Spinal cord (tissue), 10 donors: ENCODE data around the gene NFIX. TPM values are rescaled to one million over a fixed set of nuclear protein-coding genes. Genes with fewer than 3 reads are reported as not detected.

Source experiments
- DNase-seq, 6 donors: peaks; one replicate each; pipeline versions ENCODE4 v3.0.0 to v3.0.0-alpha.2; 2013 to 2015; ENCODE audit warnings: low spot score in 6 of 6, low read depth in 4 of 6
- H3K27ac ChIP-seq: one replicate; pipeline ENCODE4 v1.5.1; 2013; ENCODE audit warnings: low read depth, low read length, control low read depth
- H3K27me3 ChIP-seq: one replicate; pipeline ENCODE4 v1.6.1; 2013; ENCODE audit warnings: low read length; ENCODE audit not compliant: control insufficient read depth, insufficient read depth
- H3K36me3 ChIP-seq: one replicate; pipeline ENCODE4 v1.6.1; 2013; ENCODE audit warnings: low read length; ENCODE audit not compliant: control insufficient read depth, insufficient read depth
- H3K4me1 ChIP-seq: one replicate; pipeline ENCODE4 v1.6.1; 2013; ENCODE audit warnings: low read length; ENCODE audit not compliant: control insufficient read depth, insufficient read depth
- H3K4me3 ChIP-seq: one replicate; pipeline ENCODE4 v1.5.1; 2013; ENCODE audit warnings: low read depth, low read length, control low read depth
- H3K9me3 ChIP-seq: one replicate; pipeline ENCODE4 v1.6.1; 2013; ENCODE audit warnings: low read length; ENCODE audit not compliant: control insufficient read depth, insufficient read depth
- WGBS: methylation state at CpG from one replicate; pipeline ENCODE4 v1.1.5; 2013; ENCODE audit warnings: missing lambda C conversion rate; ENCODE audit not compliant: insufficient coverage; 5-methylcytosine and 5-hydroxymethylcytosine counted together
- polyA plus RNA-seq, 2 donors: library from polyadenylated mRNA; unstranded; fragments of 120-200 nt; gene quantifications; one replicate each; pipeline ENCODE4 v1.2.1, GENCODE V29; 2013; ENCODE audit not compliant: insufficient read length in 2 of 2
- total RNA-seq, 2 donors: library from RNA; depleted of rRNA in 1 of 2; stranded (reverse); fragments of 120-200 nt in 1 of 2; fragments of >200 nt in 1 of 2; gene quantifications; one replicate each; pipeline versions ENCODE4 v1.2.3 to v1.2.4, GENCODE V29; 2013 to 2014
- donor health status: healthy.

Gene NFIX
- total and polyA plus RNA-seq, 4 donors, result 53.3 to 198 (median 118) TPM

DNA sequence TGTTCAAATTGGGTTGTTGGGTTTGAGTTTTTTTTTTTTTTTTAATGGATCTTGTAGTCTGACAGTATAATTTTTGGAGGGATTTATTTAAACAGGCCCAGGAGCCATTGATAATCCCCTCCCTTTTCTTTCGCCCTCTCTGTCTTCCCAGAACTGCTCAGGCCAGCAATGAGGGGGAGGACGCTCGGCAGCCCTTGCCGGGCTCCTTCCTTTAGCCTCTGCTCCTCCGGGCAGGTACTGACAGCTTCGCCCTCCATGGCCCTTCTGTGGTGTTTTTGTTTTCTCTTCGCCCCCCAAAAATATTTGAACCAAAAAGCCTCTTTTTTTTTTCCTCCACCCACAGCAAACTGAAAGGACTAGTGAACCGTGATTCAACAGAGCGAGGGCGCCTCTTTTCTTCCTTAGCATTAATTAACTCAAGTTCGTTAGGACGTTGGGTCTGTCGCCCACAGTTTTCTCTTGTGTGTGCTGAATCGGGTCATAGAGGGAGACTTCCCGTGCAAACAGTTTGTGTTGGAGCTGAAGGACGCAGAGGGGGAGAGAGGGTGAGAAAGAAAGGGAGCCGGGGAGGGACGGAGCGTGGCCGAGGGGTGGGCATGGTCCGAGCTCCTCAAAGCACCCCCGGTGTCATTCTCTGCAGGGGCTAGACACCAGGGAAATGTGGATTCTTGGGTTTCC, 21.5 kb downstream of the NFIX start:
- peaks cover 85% of the 10 kb centered on the region for H3K27me3 ChIP-seq
- no peak overlapping the region for H3K4me3 ChIP-seq
- peaks cover 85% of the 10 kb centered on the region for H3K4me1 ChIP-seq
- no peaks in the 10 kb centered on the region for H3K9me3 ChIP-seq
- peak overlapping the region; percentile 96 for H3K27ac ChIP-seq
- peaks cover 7% of the 10 kb centered on the region for H3K36me3 ChIP-seq
- peak in 2 of 6 donors; percentile 75 to 88 for DNase-seq
- WGBS, result 16% methylated on average over 16 of the region's 22 CpGs

DNA sequence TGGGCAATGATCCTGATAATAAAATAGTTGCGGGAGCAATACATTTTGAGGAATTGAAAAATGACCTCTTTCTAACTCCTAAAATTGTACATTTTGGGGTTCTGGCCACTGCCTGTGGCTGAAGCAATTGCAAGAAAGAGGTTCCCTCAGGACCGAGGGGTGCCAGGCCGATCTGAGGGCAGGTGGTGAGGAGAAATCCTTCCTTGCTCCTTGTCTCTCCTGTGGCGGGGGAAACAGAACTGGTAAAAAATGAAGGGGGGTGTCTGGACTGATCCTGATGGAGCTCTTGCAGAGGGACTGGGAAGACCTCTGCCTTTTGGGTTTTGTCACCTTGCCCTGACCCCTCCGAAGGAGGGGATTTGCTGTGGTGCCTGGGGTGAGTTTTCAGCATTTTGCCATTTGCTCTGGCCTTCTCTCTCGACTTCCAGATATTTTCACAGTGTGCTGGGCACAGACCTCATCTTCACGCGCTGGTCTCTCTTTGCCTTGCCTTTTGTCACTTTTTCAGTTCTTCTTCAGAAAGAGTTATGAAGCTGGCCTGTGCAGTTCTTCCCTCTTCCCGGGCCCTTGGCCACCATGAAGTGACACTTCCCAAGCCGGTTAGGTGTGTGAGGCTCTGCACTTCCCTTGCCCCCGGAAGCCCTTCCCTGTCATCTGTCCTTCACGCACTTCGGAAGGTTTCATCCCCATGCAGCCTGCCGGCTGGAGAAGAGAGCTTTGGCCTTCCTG, 22.2 kb downstream of the NFIX start:
- 23% methylated on average over 13 of the region's 14 CpGs for WGBS
- peaks cover 84% of the 10 kb centered on the region for H3K27me3 ChIP-seq
- H3K4me1 ChIP-seq, result peaks cover 85% of the 10 kb centered on the region
- peak overlapping the region; percentile 96 for H3K27ac ChIP-seq
- no peak for DNase-seq
- no peaks in the 10 kb centered on the region for H3K36me3 ChIP-seq
- H3K9me3 ChIP-seq, result no peaks in the 10 kb centered on the region
- peak overlapping the region; percentile 9 for H3K4me3 ChIP-seq

DNA sequence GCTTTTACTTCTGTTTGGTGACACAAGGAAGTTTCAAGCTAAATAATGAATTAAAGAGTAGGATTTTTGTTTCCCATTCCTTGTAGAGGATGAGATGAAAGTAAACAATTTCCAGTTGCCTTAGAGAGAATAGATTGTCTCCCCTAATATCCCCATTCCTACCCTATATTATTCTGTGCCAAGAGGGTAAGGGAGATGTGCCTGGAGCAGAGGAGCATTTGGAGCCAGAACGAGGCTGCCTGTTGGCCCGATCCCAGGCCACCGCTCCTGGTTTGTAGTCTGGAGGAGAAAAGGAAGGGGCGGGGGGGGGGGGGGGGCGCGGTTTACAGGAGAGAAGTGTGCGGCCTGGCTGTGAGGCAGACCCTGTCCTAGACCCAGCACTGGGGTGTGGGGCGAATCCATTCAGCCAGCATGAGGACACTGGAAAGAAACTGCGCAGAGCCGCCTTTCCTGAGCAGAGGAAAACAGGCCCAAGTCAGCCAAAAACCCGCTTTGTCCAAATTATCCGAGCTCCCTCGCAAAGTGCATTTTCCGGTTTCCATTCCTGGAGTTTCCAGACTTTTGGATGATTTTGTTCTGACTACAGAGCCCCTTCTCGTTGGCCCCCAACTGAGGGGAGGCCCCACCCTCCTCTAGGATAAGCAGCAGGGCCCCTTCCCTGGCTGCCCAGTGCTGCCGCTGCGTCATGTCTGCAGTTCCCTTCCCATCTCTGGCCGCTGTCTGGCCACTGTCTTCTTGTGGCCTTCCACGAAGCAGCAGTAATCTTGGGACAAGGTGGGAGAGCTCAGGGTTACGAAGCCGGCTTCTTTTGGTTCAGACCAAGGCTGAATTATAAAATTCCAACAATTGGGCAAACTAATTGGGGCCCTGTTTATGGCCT, 23.0 kb downstream of the NFIX start:
- peak in 2 of 6 donors; percentile 84 to 94 for DNase-seq
- Histone ChIP-seq H3K27ac (peak overlapping the region; percentile 96), H3K9me3 (no peaks in the 10 kb centered on the region), H3K4me1 (peaks cover 85% of the 10 kb centered on the region), H3K4me3 (peak overlapping the region; percentile 21), H3K27me3 (peaks cover 82% of the 10 kb centered on the region), H3K36me3 (no peaks in the 10 kb centered on the region)
- WGBS, result 22% methylated on average over 16 of the region's 21 CpGs

DNA sequence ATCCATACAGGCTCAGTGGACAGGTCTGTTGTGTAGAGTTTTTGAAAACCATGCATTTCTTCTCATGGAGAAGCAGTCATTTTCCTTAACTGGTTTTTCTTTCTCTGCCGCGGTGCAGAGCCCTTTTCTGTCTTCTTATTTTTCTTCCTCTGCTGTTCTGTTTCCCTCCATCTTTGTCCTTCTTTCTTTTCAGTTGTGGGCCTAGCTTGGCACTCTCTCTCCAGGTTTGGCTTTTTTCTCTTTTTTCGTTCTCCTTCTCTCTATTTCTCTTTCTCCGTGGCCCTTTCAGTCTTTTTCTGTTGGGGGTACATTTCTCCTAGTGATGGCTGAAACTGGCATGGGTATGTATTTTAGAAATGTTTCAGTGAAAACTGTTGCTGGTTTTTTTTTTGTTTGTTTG, 24.1 kb downstream of the NFIX start:
- peaks cover 80% of the 10 kb centered on the region for H3K27me3 ChIP-seq
- no peak overlapping the region for H3K4me3 ChIP-seq
- H3K36me3 ChIP-seq, result no peaks in the 10 kb centered on the region
- H3K27ac ChIP-seq, result peak overlapping the region; percentile 96
- peak in 1 of 6 donors; percentile 55 for DNase-seq
- no peaks in the 10 kb centered on the region for H3K9me3 ChIP-seq
- H3K4me1 ChIP-seq, result peaks cover 80% of the 10 kb centered on the region
- WGBS, result 35% methylated on average over 2 of the region's 4 CpGs

DNA sequence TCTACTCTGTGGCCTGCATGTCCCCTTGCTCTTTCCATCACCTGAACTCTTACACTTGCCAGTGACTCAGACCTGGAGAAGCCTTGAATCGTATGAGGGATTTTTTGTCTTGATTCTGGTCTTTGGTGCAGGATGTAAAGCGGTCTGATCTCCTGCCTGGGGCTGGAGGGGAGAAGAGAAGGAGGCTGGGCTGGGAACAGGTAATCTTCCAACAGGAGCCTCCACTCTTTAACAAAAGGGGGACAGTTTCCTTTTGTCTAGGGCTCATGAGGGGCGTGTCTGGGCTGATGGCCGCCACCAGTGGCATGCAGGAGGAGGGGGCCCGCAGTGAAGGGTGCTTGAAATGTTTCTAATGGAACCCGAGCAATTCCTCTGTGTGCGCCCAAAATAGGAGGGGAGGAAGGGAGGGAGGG, 24.7 kb downstream of the NFIX start:
- H3K9me3 ChIP-seq, result no peaks in the 10 kb centered on the region
- H3K36me3 ChIP-seq, result peaks cover 3% of the 10 kb centered on the region
- DNase-seq, result peak in 1 of 6 donors; percentile 55
- peaks cover 80% of the 10 kb centered on the region for H3K27me3 ChIP-seq
- H3K4me1 ChIP-seq, result peaks cover 81% of the 10 kb centered on the region
- peak overlapping the region; percentile 96 for H3K27ac ChIP-seq
- no peak overlapping the region for H3K4me3 ChIP-seq
- WGBS, result 60% methylated on average over 1 of the region's 7 CpGs

DNA sequence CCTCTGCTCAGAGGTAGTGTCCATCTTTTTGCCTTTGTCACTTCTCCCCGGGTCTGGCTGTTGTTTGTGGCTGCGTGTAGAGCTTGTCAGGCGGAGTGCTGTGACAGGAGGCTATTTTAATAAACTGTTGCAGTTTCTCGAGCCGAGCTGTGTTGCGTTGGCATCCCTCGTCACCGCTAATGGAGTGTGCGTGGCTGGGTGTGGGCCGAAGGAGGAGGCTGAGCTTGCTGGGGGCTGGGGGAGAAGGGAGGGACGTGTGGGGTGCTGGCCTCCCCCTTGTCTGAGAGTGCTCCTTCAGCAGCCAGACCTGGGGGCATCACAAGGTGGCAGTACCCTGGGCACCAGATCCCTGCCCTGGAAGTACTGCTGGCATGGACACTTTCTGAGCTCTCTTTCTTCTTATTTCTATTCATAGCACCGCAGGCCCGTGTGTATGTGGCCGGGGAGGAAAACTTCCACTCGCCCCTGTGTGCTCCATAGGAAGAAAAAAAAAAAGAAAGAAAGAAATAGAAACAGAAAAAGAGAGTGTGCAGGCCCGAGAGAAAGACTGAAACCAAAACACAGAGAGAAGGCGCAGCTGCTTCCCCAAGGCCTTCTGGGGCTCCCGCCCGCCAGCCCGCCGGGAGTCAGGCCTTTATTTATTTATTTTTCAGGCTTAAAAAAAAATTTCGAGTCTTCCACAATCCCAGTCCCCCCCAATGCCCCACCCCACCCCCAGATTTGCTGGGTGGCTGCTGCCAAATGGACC, 27.0 kb downstream of the NFIX start:
- Histone ChIP-seq H3K4me3 (peak overlapping the region; percentile 24), H3K4me1 (peaks cover 77% of the 10 kb centered on the region), H3K36me3 (peaks cover 9% of the 10 kb centered on the region), H3K27ac (peak overlapping the region; percentile 96), H3K27me3 (peaks cover 68% of the 10 kb centered on the region), H3K9me3 (no peaks in the 10 kb centered on the region)
- peak in 1 of 6 donors; percentile 85 for DNase-seq
- 11% methylated on average over 12 of the region's 22 CpGs for WGBS

DNA sequence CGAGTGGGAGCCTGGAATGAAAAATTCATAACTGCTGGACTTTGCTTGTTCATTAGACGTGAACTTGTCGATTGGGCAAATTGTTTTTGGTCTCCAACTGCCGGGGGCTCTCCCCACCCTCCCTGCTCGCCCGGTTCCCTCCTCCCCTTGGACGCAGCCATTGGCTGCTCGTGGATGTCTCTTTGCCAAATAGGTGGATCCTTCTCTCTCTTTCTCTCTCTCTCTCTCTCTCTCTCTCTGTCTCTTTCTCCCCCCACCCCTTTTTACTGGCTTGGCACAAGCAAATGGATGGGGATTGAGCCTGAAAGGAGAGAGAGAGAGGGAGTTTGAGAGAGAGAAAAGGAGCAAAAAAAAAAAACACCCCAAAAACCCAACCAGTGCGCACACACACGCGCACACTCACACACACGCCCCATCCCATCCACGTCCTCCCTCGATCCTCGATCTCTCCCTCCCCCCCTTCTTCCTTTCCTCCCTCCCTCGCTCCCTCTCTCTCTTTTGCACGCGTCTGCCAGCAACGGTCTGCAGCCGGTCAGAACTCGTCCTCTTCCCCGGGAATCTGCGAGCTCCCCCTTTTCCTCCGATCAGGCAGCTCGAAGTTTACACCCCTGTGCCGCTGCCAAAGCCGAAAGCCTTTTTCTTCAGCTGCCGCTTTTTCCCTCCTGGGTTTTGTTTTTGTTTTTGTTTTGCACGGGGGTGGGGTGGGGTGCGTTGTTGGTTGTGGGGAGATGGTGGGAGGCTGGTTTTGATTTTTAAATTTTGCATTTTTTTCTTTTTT, 27.8 kb downstream of the NFIX start:
- WGBS, result under 1% methylated on average over 18 of the region's 30 CpGs
- Histone ChIP-seq H3K27me3 (peaks cover 64% of the 10 kb centered on the region), H3K27ac (peak overlapping the region; percentile 96), H3K4me1 (peaks cover 76% of the 10 kb centered on the region), H3K9me3 (no peaks in the 10 kb centered on the region), H3K36me3 (peaks cover 9% of the 10 kb centered on the region), H3K4me3 (peak overlapping the region; percentile 38)
- DNase-seq, result peak in 4 of 6 donors; percentile 61 to 98 (median 88)

DNA sequence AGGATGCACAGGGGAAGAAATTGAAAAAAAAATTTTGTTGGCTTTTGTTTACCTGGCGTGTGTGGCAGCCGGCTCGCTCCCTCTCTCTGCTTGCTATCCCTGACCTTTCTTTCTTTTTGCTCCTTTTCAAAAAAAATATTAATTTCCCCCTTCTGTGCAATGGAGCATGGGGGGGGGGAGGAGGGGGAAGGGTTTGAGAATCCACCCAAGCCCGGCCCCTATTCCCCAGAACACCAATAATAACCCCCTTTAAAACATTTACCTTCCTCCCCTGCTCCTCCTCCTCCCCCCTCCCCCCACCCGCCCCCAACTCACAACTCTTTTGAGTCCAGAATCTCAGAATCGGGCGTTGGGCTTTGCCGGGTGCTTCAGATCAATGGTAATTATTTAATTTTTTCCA, 28.4 kb downstream of the NFIX start:
- peaks cover 9% of the 10 kb centered on the region for H3K36me3 ChIP-seq
- no peaks in the 10 kb centered on the region for H3K9me3 ChIP-seq
- H3K27ac ChIP-seq, result peak overlapping the region; percentile 96
- H3K4me3 ChIP-seq, result peak overlapping the region; percentile 53
- DNase-seq, result peak in 2 of 6 donors; percentile 80 to 86
- H3K4me1 ChIP-seq, result peaks cover 76% of the 10 kb centered on the region
- peaks cover 59% of the 10 kb centered on the region for H3K27me3 ChIP-seq
- WGBS, result no CpG with 5 or more reads among the region's 8 CpGs
